NCI-H2171 (cell line): ENCODE measurements around the gene CCDC88C.
"Not testable (repeated sequence)": the region's sequence is repeated elsewhere in the genome, so short reads cannot be mapped to it uniquely, and the experiment has no call there.

Experiments
- DNase-seq: peaks from one replicate; lab custom pipeline; 2025; lab: John Stamatoyannopoulos, UW

CCDC88C gene

DNA sequence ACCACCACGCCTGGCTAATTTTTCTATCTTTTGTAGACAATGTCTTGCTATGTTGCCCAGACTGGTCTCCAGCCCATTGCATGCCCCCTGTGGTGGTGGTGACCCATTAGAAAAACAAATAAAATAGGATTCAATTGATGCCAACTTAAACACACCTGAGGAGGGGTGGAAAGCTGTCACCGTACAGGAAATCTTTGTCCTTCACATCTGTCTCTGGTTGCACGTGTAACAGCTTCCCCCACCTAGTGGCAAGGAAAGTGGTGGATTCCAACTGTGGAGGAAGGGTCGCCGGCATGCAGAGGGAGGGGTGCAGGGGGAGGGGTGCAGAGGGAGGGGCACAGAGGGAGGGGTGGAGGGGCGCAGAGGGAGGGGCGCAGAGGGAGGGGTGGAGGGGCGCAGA lies 147.0 kb downstream of the CCDC88C start:
- no peak for DNase-seq

DNA sequence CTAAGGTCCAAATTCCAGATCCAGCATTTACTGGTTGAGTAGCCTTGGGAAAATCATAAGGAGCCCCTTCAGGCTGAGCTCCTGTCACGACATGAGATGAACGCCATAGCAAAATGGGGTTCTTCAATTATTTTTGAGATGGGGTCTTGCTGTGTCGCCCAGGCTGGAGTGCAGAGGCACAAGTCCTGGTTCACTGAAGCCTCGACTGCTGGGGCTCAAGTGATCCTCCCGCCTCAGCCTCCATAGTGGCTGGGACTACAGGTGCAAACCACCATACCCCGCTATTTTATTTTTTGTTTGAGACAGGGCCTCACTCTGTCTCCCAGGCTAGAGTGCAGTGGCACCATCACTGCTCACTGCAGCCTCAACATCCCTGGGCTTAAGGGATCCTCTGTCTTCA lies 147.4 kb downstream of the CCDC88C start:
- DNase-seq: no peak

DNA sequence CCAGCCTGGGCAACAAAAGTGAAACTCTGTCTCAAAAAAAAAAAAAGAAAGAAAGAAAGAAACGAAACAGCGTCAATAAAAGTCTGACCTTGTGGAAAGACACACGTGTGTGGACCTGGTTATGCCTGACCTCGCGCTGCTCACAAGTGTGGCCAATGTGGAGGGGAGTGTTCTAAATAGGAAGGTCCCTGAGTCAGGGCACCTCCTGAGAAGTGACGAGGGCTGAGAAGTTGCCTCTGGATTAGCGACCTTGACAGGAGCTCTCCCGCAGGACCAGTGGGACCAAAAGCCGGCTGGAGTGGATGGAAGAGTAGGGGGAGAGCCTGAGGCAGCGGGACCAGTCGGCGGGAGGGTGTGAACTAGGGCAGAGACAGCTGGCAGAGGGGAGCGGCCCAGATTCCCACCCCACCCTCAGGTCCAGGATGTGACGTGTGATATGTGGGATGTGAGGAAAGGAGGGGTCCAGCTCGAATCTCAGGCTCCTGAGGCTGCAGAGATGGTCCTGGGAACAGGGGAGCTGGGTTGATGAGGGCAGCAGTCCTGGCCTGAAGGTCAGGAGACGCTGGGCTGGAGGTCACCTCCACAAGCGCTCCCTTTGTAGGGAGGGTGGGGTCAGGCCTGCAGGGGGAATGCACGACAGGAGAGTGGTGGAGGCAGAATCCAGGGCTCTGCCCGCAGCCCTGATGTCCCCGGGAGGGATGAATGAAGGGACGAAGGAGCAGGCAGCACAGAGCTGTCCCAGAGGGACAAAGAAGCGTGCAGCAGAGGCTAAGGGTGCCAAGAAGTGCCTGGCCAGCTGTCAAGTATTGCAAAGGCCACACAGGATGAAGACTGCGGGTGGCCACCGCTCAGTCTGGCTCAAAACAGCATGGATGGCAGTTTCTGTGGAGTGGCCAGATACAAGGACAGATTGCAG lies 148.3 kb downstream of the CCDC88C start:
- DNase-seq: no peak

DNA sequence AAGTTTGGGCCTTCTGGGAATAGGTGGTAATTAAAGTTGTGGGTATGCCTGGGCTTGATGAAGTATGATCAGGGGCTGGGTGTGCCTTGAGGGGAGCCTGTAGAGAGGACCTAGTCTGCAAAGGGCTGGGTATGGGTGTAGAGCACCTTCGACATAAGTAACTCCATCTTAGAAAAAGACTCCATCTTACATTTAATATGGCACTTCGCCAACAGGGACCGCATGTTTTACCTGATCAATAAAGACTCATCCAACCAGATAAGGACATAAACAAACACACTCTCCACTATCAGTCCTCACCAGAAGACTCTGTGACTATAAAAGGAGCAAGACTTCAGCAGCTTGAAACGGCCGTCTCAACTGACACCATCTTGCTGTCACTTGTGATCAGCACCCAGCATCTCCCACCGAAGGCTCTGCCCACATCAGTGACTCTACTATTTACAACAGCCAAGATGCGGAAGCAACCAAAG lies 149.6 kb downstream of the CCDC88C start:
- DNase-seq: no peak

DNA sequence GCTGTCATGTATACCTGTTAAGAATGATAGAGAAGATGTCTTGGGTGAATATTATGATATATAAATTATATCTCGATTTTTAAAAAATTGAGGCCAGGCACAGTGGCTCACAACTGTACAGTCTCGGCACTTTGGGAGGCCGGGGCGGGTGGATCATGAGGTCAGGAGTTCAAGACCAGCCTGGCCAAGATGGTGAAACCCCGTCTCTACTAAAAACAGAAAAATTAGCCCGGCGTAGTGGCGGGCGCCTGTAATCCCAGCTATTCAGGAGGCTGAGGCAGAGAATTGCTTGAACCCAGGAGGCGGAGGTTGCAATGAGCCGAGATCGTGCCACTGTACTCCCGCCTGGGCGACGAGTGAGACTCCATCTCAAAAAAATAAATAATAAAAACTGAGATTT lies 151.3 kb downstream of the CCDC88C start:
- not testable (repeated sequence) for DNase-seq

DNA sequence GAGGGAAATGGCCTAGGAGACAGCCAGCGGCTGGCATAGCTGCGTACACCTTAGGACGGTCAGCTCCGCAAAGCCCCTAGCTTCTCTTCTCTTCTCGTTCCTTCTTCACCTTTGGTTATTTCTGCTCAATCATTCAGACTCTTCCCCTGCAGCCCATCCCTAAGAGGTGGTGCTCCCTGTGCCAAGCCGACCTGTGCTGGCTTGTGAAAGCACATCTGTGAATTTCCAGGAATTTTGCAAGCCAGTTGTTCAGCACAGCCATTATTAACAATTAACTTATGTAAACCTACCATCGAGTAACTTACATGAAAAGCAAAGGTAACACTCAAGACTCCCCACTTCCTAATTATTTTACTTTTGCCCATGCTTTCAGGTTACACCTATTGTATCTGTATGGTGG lies 152.2 kb downstream of the CCDC88C start:
- DNase-seq: no peak

DNA sequence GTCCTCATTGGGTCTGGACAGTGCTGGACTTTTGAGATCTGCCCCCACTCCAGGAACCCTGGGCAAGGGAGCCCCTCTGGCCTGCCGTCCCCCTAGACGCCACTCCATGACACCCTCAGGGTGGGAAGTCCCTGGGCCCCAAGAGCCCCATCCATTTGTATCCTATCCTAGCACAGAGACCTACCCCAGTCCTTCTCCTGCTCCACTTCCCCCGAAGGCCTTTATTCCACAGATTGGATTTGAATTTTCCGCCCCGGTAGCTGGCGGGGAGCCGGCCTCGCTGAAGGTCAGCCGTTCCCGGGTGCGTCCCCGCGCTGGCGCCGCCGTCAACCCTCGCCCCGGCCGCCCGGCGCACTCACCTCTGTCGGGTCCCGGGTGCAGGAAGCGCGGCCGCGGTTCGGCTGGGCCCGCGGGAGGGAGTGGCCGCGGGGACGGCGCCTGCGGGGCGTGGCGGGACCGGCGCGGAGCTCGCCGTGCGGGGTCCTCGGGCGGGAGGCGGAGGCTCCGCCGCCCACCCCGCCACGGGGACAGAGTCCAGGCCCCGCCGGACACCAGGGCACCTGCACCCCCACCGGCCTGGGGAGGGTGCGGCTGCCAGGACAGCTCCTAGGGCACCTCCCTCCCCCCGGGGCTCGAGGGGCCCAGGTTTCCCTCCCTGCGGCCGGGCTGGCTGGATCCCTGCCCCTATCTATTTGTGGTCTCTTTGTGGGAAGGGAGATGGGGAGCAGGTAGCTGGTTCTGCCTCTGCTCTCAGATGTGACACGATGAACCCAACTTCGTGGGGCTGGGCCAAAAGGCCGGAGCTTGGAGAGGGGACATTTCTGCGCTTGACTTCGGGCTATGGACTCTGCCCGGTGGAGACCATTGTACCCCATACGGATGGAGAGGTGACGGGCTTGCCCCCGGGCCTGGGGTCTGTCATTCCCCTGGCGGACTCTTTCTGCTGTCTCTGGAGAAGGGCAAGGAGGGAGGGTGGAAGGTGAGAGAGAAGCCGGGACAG lies 153.2 kb downstream of the CCDC88C start:
- no peak for DNase-seq

DNA sequence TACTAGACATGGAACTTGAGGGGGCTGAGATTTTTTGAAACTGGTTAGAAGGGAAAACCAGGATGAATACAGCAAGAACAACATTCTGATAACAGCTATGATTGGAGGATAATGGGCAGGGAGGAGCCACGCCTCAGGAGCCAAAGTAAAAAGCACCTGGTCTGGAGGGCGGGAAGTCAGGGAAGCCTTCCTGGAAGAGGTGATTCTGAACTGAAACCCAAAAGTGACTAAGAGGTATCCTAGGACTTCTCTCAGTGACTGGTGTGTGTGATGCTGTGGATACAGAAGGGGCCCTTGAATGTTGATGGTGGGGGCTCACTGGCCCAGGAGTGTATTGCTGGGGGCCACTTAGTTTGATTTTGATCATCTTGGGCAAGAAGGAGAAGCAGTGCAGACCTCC lies 154.3 kb downstream of the CCDC88C start:
- no peak for DNase-seq

DNA sequence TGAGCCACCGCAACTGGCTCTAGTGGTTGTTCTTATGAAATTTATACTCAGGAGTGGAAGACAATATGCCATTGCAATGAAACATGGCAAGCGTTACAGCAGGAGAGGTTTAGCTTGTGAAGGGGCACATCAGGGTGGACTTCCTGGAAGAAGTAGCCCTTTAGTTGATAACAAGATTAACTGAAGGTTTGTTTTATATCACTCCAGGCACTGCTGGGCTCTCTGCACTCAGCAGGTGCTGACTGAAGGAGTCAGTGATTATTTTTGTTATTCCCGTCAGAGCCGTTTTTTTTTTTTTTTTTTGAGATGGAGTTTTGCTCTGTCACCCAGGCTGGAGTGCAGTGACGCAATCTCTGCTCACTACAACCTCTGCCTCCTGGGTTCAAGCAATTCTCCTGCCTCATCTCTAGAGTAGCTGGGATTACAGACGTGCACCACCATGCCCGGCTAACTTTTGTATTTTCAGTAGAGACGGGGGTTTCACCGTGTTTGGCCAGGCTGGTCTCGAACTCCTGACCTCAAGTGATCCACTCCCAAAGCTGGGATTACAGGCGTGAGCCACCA lies 155.6 kb downstream of the CCDC88C start:
- DNase-seq: no peak

DNA sequence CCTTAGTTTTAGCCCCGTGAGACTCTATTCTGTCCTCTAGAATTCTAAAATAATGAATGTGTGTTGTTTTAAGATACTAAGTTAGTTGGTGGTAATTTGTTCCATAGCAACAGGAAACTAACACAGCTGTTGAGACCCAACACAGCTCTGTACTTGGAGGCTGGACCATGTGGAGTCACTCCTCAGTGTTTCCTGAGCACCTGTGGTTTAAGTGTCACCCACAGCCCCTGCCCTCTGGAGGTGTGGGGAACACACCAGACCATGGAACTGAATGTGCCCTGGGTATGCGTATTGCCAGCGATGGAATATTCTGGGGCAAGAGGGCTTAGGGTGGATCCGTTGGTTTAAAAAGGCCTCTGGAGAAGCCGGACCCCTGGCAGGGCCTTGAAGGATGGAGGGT lies 156.5 kb downstream of the CCDC88C start:
- no peak for DNase-seq

DNA sequence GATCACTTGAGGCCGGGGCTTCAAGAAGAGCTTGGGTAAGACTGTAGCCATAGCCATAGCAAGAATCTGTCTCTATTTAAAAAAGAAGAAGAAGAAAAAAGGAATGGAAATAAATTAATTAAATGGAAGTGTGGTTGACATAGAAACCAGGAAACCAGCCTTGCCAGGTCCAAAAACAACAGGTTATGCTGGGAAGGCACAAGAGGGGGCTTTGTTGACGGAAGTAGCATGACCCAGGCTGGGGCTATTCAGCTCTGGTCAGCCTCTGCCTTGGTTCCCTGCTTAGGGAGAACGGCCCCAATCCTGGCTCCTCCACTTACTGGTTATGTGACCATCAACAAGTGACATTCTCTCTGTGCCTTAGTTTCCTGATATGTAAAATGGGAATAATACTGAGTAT lies 158.7 kb downstream of the CCDC88C start:
- DNase-seq: no peak

DNA sequence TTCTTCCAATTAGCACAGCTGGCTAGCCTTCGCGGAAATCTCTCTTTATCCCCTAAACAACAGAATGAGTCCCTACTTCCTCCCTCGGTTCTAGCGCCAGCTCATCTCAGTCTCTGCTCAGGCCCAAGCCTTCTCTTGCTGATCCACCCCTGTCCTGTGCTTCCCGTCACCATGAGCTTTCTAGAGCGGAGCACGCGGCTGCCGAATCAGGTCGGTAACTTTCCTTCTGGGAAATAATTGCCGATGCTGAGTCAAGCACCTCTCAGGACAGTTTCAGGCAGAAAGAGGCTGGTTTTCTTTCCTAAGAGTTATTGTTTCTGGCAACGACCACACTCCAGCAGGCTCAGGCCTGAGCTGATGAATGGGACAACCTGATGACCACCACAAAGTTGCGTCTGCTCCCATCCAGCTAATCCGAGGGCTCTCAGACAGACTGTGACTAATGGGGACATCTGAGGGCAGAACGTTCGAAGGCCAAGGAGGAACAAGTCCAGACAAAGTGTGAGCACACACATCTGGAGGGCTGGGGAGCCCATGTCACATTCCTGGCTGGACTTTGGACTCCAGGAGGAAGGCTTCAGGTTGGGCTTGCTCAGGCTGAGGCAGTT lies 159.5 kb downstream of the CCDC88C start:
- no peak for DNase-seq

DNA sequence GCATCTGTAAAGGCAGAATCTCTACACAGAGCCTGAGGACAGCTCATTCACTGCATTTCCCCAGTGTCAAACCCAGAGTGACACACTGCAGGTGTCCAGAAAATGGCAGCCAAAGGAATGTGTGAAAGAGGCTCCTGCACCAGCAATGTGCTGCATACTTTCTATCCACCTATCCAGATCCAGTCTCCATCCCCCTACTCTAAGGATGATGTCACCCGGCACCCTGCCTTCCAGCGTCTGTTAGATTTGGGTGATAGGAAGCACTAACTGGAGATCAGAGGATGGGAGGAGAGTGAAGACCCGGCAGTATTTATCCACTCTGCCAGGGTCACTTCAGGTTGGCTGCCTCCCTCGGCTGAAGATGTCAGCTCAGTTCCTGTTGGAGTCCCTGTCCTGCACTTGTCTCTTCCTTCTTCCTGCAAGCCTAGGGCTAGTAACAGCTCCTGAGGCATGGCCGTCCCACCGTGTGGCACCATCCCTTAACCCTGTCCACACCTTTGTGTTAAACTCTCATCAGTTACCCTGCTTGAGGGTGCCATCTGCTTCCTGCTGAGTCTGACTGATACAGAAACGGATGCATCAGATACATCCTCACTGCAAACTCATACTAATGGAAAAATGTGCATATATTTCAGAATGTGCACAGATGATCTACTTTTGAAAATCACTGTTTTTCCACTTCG lies 160.2 kb downstream of the CCDC88C start:
- no peak for DNase-seq

DNA sequence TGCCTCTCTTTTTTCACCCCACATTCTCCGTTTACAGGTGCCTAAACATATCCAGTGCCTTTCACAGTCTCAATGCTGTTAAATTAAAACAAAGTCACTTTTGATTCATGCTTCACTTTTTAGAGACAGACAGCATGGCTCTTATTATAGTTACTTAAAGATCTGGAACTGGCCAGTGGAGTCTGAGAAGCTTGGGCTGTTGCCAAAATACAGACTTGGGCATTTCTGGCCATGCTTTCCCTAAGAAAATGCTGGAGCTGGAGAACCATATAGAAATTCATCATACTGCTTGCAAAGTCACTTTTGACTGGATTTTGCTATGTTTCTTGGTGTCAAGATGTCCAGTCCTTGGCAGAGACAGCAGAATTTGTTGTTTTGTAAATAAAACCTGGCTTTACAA lies 161.0 kb downstream of the CCDC88C start:
- no peak for DNase-seq

DNA sequence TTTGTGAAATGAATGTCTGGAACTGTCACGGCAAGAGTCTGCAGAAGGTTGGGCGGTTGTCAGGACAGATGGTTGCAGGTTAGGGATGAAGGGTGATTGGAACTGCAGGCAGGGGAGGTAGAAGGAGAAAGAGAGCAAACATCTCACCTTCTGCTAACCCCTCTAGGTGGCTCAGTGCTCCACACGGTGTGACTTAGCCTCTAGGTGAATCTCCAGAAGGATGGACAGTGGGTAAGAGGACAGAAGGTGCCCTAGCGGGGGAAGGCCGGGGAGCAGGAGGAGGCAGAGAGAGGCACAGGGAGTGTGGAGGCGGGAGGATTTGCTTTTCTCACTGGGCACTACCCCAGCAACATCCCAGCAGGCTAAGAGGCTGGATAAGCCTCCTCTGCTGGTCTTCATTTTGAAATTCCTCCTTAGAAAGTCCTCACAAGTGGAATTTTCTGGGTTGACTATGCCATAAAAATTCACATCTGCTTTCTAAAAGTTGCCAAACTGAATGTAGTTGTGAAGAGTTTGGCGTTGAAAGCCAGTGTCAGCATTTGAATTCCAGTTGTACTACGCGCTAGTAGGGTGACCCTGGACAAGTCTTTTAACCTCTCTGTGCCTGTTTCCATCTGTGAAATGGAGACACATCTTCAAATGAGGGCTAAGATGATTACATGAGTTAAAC lies 162.5 kb downstream of the CCDC88C start:
- DNase-seq: peak; percentile 27

DNA sequence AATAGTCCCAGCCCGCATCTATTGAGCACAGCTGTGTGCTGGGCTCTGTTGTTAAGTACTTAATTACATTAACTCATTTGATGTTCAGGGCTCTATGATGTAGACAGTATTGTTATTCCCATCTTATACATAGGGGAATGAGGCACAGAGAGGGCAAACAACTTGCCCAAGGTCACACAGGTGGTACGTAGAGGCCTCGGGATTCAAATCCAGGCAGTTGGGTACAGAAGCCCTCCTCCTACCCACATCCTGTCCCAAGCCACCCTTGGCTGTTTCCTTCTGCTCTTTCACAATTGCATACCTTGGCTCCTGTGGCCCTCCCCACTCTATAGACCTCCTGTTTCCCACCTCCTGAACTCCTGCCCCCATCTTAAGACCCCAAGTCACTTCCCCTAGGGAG lies 163.2 kb downstream of the CCDC88C start:
- DNase-seq: no peak

DNA sequence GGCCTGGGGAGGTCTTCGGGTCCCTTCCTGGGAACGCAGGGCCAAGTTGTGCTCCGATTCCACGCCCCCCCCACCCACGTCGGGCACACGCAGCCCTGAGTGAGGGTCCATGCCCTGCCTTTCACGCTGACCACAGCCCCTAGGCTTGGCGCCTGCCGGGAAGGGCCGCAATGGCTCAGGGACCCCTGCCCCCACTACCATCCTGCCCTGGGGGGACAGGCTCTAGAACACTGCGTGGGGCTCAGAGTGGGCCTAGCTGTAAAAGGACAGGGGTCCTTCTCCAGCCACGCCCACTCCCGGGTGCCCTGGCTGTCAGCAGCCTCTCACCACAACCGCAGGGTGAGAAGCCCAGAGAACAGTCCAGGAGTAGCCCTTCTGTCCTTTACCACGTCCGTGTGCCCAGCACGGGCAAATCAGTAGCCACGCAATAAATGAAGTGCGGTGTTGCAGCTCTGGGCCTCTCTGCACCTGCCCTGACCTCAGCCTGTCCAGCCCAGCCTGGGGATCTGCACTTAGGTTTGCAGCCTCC lies 163.8 kb downstream of the CCDC88C start:
- no peak for DNase-seq

DNA sequence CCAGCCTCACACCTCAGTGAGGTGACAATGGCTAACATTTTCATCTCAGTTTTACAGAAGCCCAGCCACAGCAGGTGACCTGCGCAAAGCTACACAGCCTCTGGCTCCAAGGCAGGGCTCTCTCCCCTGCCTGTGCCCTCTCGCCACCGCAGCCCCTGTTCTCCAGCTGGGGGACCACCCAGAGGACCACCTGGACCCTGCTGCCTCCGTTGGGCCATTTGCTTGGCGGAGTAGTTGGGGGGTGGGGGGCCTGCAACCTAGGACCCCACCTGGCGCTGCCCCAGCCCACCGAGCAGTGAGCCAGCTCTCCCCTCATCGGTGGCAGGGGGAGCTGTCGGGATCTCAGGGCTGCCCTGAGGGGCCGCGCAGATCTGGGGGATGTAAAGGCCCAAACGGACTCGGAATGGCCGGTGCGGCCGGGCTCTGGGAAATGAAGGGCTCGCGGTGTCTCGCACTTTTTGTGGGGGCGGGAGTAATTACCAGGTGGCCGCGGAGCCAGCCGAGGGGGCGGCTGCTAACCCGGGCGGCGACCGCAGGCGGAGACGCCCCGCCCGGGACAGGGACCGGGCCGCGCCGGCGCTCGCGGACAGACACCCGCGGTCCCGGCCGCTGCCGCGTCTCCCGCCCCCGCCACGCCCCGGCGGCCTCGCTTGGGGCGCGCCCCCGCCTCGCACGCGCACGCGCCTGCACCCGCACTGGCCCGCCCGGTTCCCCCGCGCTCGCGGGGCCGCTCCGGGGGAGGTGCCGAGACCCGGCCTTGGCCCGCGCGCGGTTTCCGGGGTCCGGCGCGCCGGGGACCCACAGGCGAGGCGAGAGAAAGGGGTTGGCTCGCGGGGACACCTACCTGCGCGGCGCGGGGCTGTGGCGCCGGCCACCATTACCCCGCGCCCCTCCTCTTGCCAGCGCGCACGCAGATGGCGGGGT lies 164.5 kb downstream of the CCDC88C start:
- DNase-seq: peak; percentile 21

DNA sequence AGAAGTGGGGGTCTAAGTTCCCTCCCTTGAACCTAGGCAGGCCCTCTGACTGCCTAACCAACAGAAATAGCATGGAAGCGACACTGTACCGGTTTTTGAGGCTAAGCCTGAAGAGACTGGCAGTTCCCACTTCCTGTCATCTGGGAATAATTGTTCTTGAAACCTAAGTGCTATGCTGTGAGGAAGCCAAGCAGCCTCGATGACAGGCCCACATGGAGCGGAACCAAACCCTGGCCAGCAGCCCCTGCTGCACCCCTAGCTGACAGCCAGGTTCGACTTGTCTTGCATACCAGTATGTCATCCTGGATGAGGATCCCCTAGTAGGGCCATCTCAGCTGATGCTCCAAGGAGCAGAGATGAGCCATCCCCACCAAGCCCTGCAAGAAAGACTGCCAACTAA lies 166.7 kb downstream of the CCDC88C start:
- no peak for DNase-seq
